KMS-11 (cell line): ENCODE measurements around the gene ZFYVE19.

Experiments
- H2AFZ ChIP-seq: fragments of 200-600 bp; sonication (generic); 2 replicates; pipeline ENCODE4 v1.6.1; 2016; ENCODE audit warnings: antibody characterized with exemption, mixed run types, low read depth
- H3K27ac ChIP-seq: fragments of 200-600 bp; sonication (generic); 2 replicates; pipeline ENCODE4 v1.6.1; 2016; ENCODE audit warnings: mild to moderate bottlenecking, mixed run types
- H3K27me3 ChIP-seq: fragments of 200-600 bp; sonication (generic); 2 replicates; pipeline ENCODE4 v1.6.1; 2017; ENCODE audit warnings: mild to moderate bottlenecking, low read depth, mixed run types, moderate library complexity; ENCODE audit not compliant: insufficient read depth
- H3K36me3 ChIP-seq: fragments of 200-600 bp; sonication (generic); 2 replicates; pipeline ENCODE4 v1.6.1; 2017; ENCODE audit warnings: mild to moderate bottlenecking, mixed run types; ENCODE audit not compliant: insufficient read depth
- H3K4me1 ChIP-seq: fragments of 200-600 bp; sonication (generic); 2 replicates; pipeline ENCODE4 v1.6.1; 2016; ENCODE audit warnings: mild to moderate bottlenecking, low read depth, mixed run types; ENCODE audit not compliant: poor library complexity, severe bottlenecking
- H3K4me2 ChIP-seq: fragments of 200-600 bp; sonication (generic); 2 replicates; pipeline ENCODE4 v1.7.0; 2016; ENCODE audit warnings: mild to moderate bottlenecking, mixed run types
- H3K4me3 ChIP-seq: fragments of 200-600 bp; sonication (generic); IDR thresholded peaks from 2 replicates; pipeline ENCODE4 v1.6.1; 2017; ENCODE audit warnings: low read depth, low read length, mixed read lengths; ENCODE audit not compliant: insufficient read depth
- H3K79me2 ChIP-seq: fragments of 200-600 bp; sonication (generic); 2 replicates; pipeline ENCODE4 v1.6.1; 2016; ENCODE audit warnings: low read depth, mixed run types; ENCODE audit not compliant: insufficient read depth
- H3K9ac ChIP-seq: fragments of 200-600 bp; sonication (generic); 2 replicates; pipeline ENCODE4 v1.6.1; 2016; ENCODE audit warnings: mild to moderate bottlenecking, mixed run types
- H4K20me1 ChIP-seq: fragments of 200-600 bp; sonication (generic); 2 replicates; pipeline ENCODE4 v1.6.1; 2016; ENCODE audit warnings: mild to moderate bottlenecking, mixed run types; ENCODE audit not compliant: insufficient read depth
- CTCF ChIP-seq: fragments of 200-600 bp; sonication (generic); conservative IDR thresholded peaks from 2 replicates; pipeline ENCODE4 v1.6.1; 2017; ENCODE audit warnings: low read depth, mild to moderate bottlenecking, antibody characterized with exemption, low read length, moderate library complexity, mixed read lengths

ZFYVE19 gene

DNA sequence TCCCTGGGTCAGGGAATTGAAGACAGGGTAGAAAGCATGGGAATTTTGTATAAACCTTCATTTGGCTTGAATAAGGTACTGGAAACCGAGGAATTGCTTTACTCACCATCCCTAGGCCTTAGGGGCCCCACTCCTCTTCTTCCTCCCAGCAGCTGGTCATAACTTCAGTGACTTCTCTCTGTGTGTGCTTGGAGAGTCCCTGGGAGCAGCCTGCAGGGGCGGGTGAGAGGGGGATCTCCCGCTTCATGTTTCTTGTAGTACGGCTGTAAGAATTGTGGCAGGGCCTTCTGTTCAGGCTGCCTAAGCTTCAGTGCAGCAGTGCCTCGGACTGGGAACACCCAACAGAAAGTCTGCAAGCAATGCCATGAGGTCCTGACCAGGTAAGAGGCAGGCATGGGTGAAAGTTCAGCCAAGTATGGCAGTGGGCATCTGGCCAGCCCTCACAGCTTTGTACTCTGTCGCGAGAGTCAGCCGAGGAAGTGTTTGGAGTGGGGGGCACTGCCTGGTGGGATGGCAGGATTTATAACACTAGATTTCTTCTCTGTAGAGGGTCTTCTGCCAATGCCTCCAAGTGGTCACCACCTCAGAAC is 2.1 kb downstream of the ZFYVE19 start:
- Histone ChIP-seq H3K79me2 (no peaks in the 10 kb centered on the region), H3K27ac (no peak overlapping the region), H3K4me3 (no peak overlapping the region), H3K4me1 (peaks cover 11% of the 10 kb centered on the region), H3K27me3 (no peaks in the 10 kb centered on the region), H4K20me1 (no peaks in the 10 kb centered on the region), H3K4me2 (peak overlapping the region; percentile 10; the same call in 1 of the 2 replicates), H3K9ac (no peak overlapping the region), H3K36me3 (no peaks in the 10 kb centered on the region), H2AFZ (no peak overlapping the region)
- TF ChIP-seq CTCF = no peak

- Histone ChIP-seq H3K4me3 (no peak overlapping the region), H3K27me3 (no peaks in the 10 kb centered on the region), H3K36me3 (no peaks in the 10 kb centered on the region), H3K9ac (no peak overlapping the region), H3K4me2 (no peak overlapping the region), H3K4me1 (peaks cover 10% of the 10 kb centered on the region), H2AFZ (no peak overlapping the region), H3K27ac (no peak overlapping the region), H4K20me1 (no peaks in the 10 kb centered on the region), H3K79me2 (no peaks in the 10 kb centered on the region)
- no peak for TF ChIP-seq CTCF
Observed at GRCh38 chr15:40812721-40813425, 6.0 kb downstream of the ZFYVE19 start.

DNA sequence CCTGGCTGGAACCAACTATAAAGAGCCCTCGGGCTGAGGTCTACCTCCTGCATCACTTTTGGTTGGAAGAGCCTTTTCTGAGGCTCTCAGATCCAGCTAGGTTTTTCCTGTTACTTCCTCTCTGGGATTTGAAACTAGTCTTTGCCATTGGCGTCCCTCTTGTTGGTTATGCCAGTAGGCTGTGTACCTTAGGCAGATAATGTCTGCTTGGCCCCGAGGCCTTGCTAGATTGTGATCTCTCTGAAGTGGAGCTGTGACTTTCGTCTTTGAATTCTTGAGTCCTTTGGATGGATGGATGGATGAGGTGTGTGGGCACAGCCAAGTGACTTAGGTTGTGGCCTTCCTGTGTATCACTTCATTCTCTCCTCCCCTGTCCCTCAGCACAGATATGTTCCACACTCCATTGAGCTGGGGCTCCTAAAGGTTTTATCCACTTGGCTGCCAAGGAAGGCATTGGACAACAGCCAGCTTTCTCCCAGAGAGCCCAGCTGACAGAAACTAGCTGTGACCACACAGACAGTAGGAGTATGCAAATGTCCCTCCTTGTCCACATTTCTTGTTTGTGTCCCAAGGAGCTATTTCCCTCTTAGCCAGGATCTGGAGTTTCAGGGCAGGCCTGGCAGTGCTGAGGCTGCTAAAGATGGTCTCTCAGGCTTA is 8.3 kb downstream of the ZFYVE19 start:
- no peaks in the 10 kb centered on the region for H3K36me3 ChIP-seq
- no peaks in the 10 kb centered on the region for H3K79me2 ChIP-seq
- H3K27ac ChIP-seq = no peak overlapping the region
- no peak overlapping the region for H3K9ac ChIP-seq
- TF ChIP-seq CTCF = no peak
- H4K20me1 ChIP-seq = no peaks in the 10 kb centered on the region
- no peak overlapping the region for H3K4me2 ChIP-seq
- H3K27me3 ChIP-seq = no peaks in the 10 kb centered on the region
- peaks cover 4% of the 10 kb centered on the region for H3K4me1 ChIP-seq
- no peak overlapping the region for H3K4me3 ChIP-seq
- no peak overlapping the region for H2AFZ ChIP-seq

GRCh38 chr15:40819048-40819447 is 12.2 kb downstream of the ZFYVE19 start:
- no peak overlapping the region for H2AFZ ChIP-seq
- no peak overlapping the region for H3K4me2 ChIP-seq
- H3K4me3 ChIP-seq = no peak overlapping the region
- no peak overlapping the region for H3K27ac ChIP-seq
- no peaks in the 10 kb centered on the region for H3K27me3 ChIP-seq
- TF ChIP-seq CTCF = no peak
- no peak overlapping the region for H3K9ac ChIP-seq
- no peaks in the 10 kb centered on the region for H3K79me2 ChIP-seq
- H4K20me1 ChIP-seq = no peaks in the 10 kb centered on the region
- peaks cover 4% of the 10 kb centered on the region for H3K4me1 ChIP-seq
- H3K36me3 ChIP-seq = no peaks in the 10 kb centered on the region
